Measurements from ENCODE around the gene EFNB1.

EFNB1 gene

GRCh38 chrX:68833855-68834331, 5.1 kb downstream of the EFNB1 start:
- Histone ChIP-seq H3K4me1 (ENCODE audit: control insufficient read depth in 1 of 2, insufficient read depth in 2 of 2, low read length in 2 of 2) (peaks cover 29 to 45% of the 10 kb centered on the region in 2 donors), H3K36me3 (ENCODE audit: control insufficient read depth in 1 of 2, insufficient read depth in 2 of 2, low read length in 2 of 2) (peaks cover 2 to 6% of the 10 kb centered on the region in 2 donors), H3K9ac (ENCODE audit: low read depth in 1 of 2, low read length in 2 of 2) (peak overlapping the region in 1 of 2 donors; percentile 33), H3K27me3 (ENCODE audit: control insufficient read depth in 1 of 2, insufficient read depth in 2 of 2, low read length in 2 of 2) (no peaks in the 10 kb centered on the region), H3K4me3 (ENCODE audit: low read depth in 1 of 2, low read length in 2 of 2) (peak overlapping the region in 1 of 2 donors; percentile 22), H3K27ac (ENCODE audit: low read depth, low read length) (peak overlapping the region; percentile 39), H3K9me3 (ENCODE audit: control insufficient read depth in 1 of 2, low read length in 2 of 2) (no peaks in the 10 kb centered on the region)

GRCh38 chrX:68834371-68835103, 5.7 kb downstream of the EFNB1 start:
- H3K9ac ChIP-seq (ENCODE audit: low read depth in 1 of 2, low read length in 2 of 2): peak overlapping the region; percentile 18 to 33
- peaks cover 7 to 11% of the 10 kb centered on the region in 2 donors for H3K36me3 ChIP-seq (ENCODE audit: control insufficient read depth in 1 of 2, insufficient read depth in 2 of 2, low read length in 2 of 2)
- peaks cover 36 to 46% of the 10 kb centered on the region in 2 donors for H3K4me1 ChIP-seq (ENCODE audit: control insufficient read depth in 1 of 2, insufficient read depth in 2 of 2, low read length in 2 of 2)
- H3K27me3 ChIP-seq (ENCODE audit: control insufficient read depth in 1 of 2, insufficient read depth in 2 of 2, low read length in 2 of 2): no peaks in the 10 kb centered on the region
- peak overlapping the region in 1 of 2 donors; percentile 22 for H3K4me3 ChIP-seq (ENCODE audit: low read depth in 1 of 2, low read length in 2 of 2)
- H3K27ac ChIP-seq (ENCODE audit: low read depth, low read length): no peak overlapping the region
- no peaks in the 10 kb centered on the region for H3K9me3 ChIP-seq (ENCODE audit: control insufficient read depth in 1 of 2, low read length in 2 of 2)

- Histone ChIP-seq H3K9ac (ENCODE audit: low read depth in 1 of 2, low read length in 2 of 2) (peak overlapping the region in 1 of 2 donors; percentile 33), H3K4me1 (ENCODE audit: control insufficient read depth in 1 of 2, insufficient read depth in 2 of 2, low read length in 2 of 2) (peaks cover 38 to 46% of the 10 kb centered on the region in 2 donors), H3K27ac (ENCODE audit: low read depth, low read length) (no peak overlapping the region), H3K9me3 (ENCODE audit: control insufficient read depth in 1 of 2, low read length in 2 of 2) (no peaks in the 10 kb centered on the region), H3K27me3 (ENCODE audit: control insufficient read depth in 1 of 2, insufficient read depth in 2 of 2, low read length in 2 of 2) (no peaks in the 10 kb centered on the region), H3K4me3 (ENCODE audit: low read depth in 1 of 2, low read length in 2 of 2) (peak overlapping the region in 1 of 2 donors; percentile 22), H3K36me3 (ENCODE audit: control insufficient read depth in 1 of 2, insufficient read depth in 2 of 2, low read length in 2 of 2) (peaks cover 10 to 17% of the 10 kb centered on the region in 2 donors)
These were observed 6.3 kb downstream of the EFNB1 start for GRCh38 chrX:68835104-68835442.

DNA sequence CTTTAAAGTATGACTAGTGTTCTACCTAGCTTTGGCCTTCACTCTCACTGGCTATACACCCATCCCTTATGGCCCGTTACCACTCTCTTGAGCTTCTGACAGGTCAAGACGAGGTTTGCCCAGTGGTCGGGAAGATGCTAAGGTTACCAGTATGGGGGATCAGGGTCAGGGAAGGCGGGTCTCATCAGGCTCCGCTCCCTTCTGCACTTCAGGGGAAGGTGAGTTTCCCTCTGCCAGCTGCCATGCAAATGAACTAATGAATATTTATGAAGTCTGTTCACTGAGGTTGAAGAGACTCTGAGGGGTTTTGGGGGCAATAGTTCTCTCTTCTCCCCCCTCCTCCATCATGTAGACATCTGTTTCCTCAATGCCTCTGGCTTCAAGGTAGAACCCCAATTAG, 6.6 kb downstream of the EFNB1 start:
- Histone ChIP-seq H3K36me3 (ENCODE audit: control insufficient read depth in 1 of 2, insufficient read depth in 2 of 2, low read length in 2 of 2) (peaks cover 11 to 18% of the 10 kb centered on the region in 2 donors), H3K27me3 (ENCODE audit: control insufficient read depth in 1 of 2, insufficient read depth in 2 of 2, low read length in 2 of 2) (no peaks in the 10 kb centered on the region), H3K9me3 (ENCODE audit: control insufficient read depth in 1 of 2, low read length in 2 of 2) (no peaks in the 10 kb centered on the region), H3K4me3 (ENCODE audit: low read depth in 1 of 2, low read length in 2 of 2) (no peak overlapping the region), H3K4me1 (ENCODE audit: control insufficient read depth in 1 of 2, insufficient read depth in 2 of 2, low read length in 2 of 2) (peaks cover 38 to 46% of the 10 kb centered on the region in 2 donors), H3K27ac (ENCODE audit: low read depth, low read length) (no peak overlapping the region), H3K9ac (ENCODE audit: low read depth in 1 of 2, low read length in 2 of 2) (no peak overlapping the region)

DNA sequence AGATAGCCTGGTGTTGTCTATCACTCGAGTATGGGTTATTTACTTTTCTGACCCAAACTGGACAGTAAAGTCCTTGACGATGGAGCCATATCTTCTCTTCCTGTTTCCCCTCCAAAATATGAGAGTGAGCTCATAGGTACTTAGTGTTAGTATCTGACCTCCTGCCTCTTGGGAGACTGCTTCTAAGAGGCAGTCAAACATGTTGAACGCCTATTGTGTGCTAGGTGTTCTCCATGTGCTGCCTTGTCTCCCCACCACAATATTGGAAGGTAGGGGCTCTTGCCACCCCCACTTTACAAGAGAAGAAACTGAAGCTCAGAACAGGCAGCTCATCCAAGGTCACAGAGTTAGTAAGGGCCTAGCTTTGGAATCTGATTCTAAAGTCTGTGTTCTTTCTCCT, 8.3 kb downstream of the EFNB1 start:
- Histone ChIP-seq H3K4me1 (ENCODE audit: control insufficient read depth in 1 of 2, insufficient read depth in 2 of 2, low read length in 2 of 2) (peaks cover 49 to 55% of the 10 kb centered on the region in 2 donors), H3K9me3 (ENCODE audit: control insufficient read depth in 1 of 2, low read length in 2 of 2) (no peaks in the 10 kb centered on the region), H3K4me3 (ENCODE audit: low read depth in 1 of 2, low read length in 2 of 2) (no peak overlapping the region), H3K27ac (ENCODE audit: low read depth, low read length) (no peak overlapping the region), H3K9ac (ENCODE audit: low read depth in 1 of 2, low read length in 2 of 2) (no peak overlapping the region), H3K36me3 (ENCODE audit: control insufficient read depth in 1 of 2, insufficient read depth in 2 of 2, low read length in 2 of 2) (peaks cover 11 to 18% of the 10 kb centered on the region in 2 donors), H3K27me3 (ENCODE audit: control insufficient read depth in 1 of 2, insufficient read depth in 2 of 2, low read length in 2 of 2) (no peaks in the 10 kb centered on the region)

- Histone ChIP-seq H3K9ac (ENCODE audit: low read depth in 1 of 2, low read length in 2 of 2) (no peak overlapping the region), H3K4me1 (ENCODE audit: control insufficient read depth in 1 of 2, insufficient read depth in 2 of 2, low read length in 2 of 2) (peaks cover 55 to 64% of the 10 kb centered on the region in 2 donors), H3K9me3 (ENCODE audit: control insufficient read depth in 1 of 2, low read length in 2 of 2) (no peaks in the 10 kb centered on the region), H3K36me3 (ENCODE audit: control insufficient read depth in 1 of 2, insufficient read depth in 2 of 2, low read length in 2 of 2) (peaks cover 11 to 18% of the 10 kb centered on the region in 2 donors), H3K27me3 (ENCODE audit: control insufficient read depth in 1 of 2, insufficient read depth in 2 of 2, low read length in 2 of 2) (no peaks in the 10 kb centered on the region), H3K4me3 (ENCODE audit: low read depth in 1 of 2, low read length in 2 of 2) (no peak overlapping the region), H3K27ac (ENCODE audit: low read depth, low read length) (no peak overlapping the region)
These were observed 9.7 kb downstream of the EFNB1 start for GRCh38 chrX:68838571-68838910.

GRCh38 chrX:68839771-68840170, 10.9 kb downstream of the EFNB1 start:
- H3K27me3 ChIP-seq (ENCODE audit: control insufficient read depth in 1 of 2, insufficient read depth in 2 of 2, low read length in 2 of 2): no peaks in the 10 kb centered on the region
- no peak overlapping the region for H3K9ac ChIP-seq (ENCODE audit: low read depth in 1 of 2, low read length in 2 of 2)
- H3K4me3 ChIP-seq (ENCODE audit: low read depth in 1 of 2, low read length in 2 of 2): no peak overlapping the region
- no peak overlapping the region for H3K27ac ChIP-seq (ENCODE audit: low read depth, low read length)
- no peaks in the 10 kb centered on the region for H3K9me3 ChIP-seq (ENCODE audit: control insufficient read depth in 1 of 2, low read length in 2 of 2)
- peaks cover 55 to 65% of the 10 kb centered on the region in 2 donors for H3K4me1 ChIP-seq (ENCODE audit: control insufficient read depth in 1 of 2, insufficient read depth in 2 of 2, low read length in 2 of 2)
- H3K36me3 ChIP-seq (ENCODE audit: control insufficient read depth in 1 of 2, insufficient read depth in 2 of 2, low read length in 2 of 2): peaks cover 11 to 21% of the 10 kb centered on the region in 2 donors

DNA sequence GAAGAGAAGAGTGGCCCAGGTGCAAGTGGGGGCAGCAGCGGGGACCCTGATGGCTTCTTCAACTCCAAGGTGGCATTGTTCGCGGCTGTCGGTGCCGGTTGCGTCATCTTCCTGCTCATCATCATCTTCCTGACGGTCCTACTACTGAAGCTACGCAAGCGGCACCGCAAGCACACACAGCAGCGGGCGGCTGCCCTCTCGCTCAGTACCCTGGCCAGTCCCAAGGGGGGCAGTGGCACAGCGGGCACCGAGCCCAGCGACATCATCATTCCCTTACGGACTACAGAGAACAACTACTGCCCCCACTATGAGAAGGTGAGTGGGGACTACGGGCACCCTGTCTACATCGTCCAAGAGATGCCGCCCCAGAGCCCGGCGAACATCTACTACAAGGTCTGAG, 11.4 kb downstream of the EFNB1 start:
- H3K27ac ChIP-seq (ENCODE audit: low read depth, low read length): no peak overlapping the region
- H3K4me1 ChIP-seq (ENCODE audit: control insufficient read depth in 1 of 2, insufficient read depth in 2 of 2, low read length in 2 of 2): peaks cover 55 to 60% of the 10 kb centered on the region in 2 donors
- H3K9me3 ChIP-seq (ENCODE audit: control insufficient read depth in 1 of 2, low read length in 2 of 2): no peaks in the 10 kb centered on the region
- H3K4me3 ChIP-seq (ENCODE audit: low read depth in 1 of 2, low read length in 2 of 2): no peak overlapping the region
- H3K9ac ChIP-seq (ENCODE audit: low read depth in 1 of 2, low read length in 2 of 2): no peak overlapping the region
- no peaks in the 10 kb centered on the region for H3K27me3 ChIP-seq (ENCODE audit: control insufficient read depth in 1 of 2, insufficient read depth in 2 of 2, low read length in 2 of 2)
- H3K36me3 ChIP-seq (ENCODE audit: control insufficient read depth in 1 of 2, insufficient read depth in 2 of 2, low read length in 2 of 2): peaks cover 11 to 21% of the 10 kb centered on the region in 2 donors

DNA sequence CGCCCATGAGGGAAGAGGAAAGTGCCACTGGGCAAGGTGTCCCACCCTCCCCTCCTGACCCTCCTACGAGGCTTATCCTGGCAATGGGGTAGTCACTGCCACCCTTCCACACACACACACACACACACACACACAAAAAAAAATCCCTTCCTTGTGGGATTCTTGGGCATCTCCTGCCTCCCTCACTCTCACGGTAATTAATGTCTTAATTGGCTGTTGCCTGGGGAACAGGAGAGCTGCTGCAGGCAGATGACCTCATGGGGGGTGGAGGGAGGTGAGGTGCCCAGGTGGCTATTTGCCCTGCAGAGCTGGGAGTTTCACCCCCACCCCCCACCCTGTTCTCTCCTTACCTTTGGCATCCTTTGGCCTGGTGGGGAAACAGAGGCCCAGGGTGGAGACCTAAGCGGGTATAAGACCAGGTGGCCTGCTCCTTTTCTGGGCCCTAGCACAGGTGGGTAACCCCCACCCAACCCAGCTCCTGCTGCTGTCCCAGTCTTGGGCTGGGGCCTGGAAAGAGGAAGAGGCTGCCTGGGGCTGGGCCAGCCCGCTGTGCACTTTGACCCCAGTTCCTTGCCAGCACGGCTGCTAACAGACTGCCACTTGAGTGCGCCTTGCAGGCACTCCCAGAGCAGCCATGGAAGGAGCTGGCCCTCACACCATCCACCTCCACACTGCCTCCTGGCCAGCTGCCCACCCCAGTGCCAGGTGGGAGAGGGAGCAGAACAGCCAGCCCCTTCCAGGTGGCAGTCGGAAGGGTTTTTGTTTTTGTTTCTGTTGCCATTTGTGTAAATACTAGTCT, 12.6 kb downstream of the EFNB1 start:
- no peak overlapping the region for H3K9ac ChIP-seq (ENCODE audit: low read depth in 1 of 2, low read length in 2 of 2)
- peaks cover 52% of the 10 kb centered on the region in 2 donors for H3K4me1 ChIP-seq (ENCODE audit: control insufficient read depth in 1 of 2, insufficient read depth in 2 of 2, low read length in 2 of 2)
- H3K36me3 ChIP-seq (ENCODE audit: control insufficient read depth in 1 of 2, insufficient read depth in 2 of 2, low read length in 2 of 2): peaks cover 11 to 17% of the 10 kb centered on the region in 2 donors
- H3K27me3 ChIP-seq (ENCODE audit: control insufficient read depth in 1 of 2, insufficient read depth in 2 of 2, low read length in 2 of 2): no peaks in the 10 kb centered on the region
- H3K9me3 ChIP-seq (ENCODE audit: control insufficient read depth in 1 of 2, low read length in 2 of 2): no peaks in the 10 kb centered on the region
- H3K27ac ChIP-seq (ENCODE audit: low read depth, low read length): peak overlapping the region; percentile 56
- no peak overlapping the region for H3K4me3 ChIP-seq (ENCODE audit: low read depth in 1 of 2, low read length in 2 of 2)

- Histone ChIP-seq H3K27ac (ENCODE audit: low read depth, low read length) (peak overlapping the region; percentile 39), H3K27me3 (ENCODE audit: control insufficient read depth in 1 of 2, insufficient read depth in 2 of 2, low read length in 2 of 2) (no peaks in the 10 kb centered on the region), H3K4me3 (ENCODE audit: low read depth in 1 of 2, low read length in 2 of 2) (peak overlapping the region in 1 of 2 donors; percentile 24), H3K9ac (ENCODE audit: low read depth in 1 of 2, low read length in 2 of 2) (peak overlapping the region; percentile 18 to 54), H3K4me1 (ENCODE audit: control insufficient read depth in 1 of 2, insufficient read depth in 2 of 2, low read length in 2 of 2) (peaks cover 45 to 52% of the 10 kb centered on the region in 2 donors), H3K9me3 (ENCODE audit: control insufficient read depth in 1 of 2, low read length in 2 of 2) (no peaks in the 10 kb centered on the region), H3K36me3 (ENCODE audit: control insufficient read depth in 1 of 2, insufficient read depth in 2 of 2, low read length in 2 of 2) (peaks cover 11 to 15% of the 10 kb centered on the region in 2 donors)
These were observed 13.5 kb downstream of the EFNB1 start for GRCh38 chrX:68842351-68842750.

All from duodenal mucosa (tissue), 2 donors.